Posterior vena cava (tissue), 2 donors: ENCODE data around the gene FLRT3. TPM values are rescaled to one million over a fixed set of nuclear protein-coding genes. Genes with fewer than 3 reads are reported as not detected.

Source experiments
- DNase-seq: peaks from one replicate; pipeline ENCODE4 v3.0.0-alpha.2; 2020; ENCODE audit warnings: low spot score
- intact Hi-C, 2 donors: fragments of 100-400 bp; cut with DNase I; formaldehyde crosslinking; loops; one replicate each; pipeline versions ENCODE4 v1.14.1 to v1.14.2; 2022 to 2023
- total RNA-seq, 2 donors: library from RNA; stranded (reverse); fragmentation: NEBNext Ultra II Directional; extraction: Animal tissue kit (Norgen Biotek cat#: 25700); gene quantifications; one replicate each; pipeline ENCODE4 v1.2.1, GENCODE V29; 2021
- donor health status: DM: yes; HTN: yes; CAD: no.
- donor health status: DM: yes; HTN: yes; CAD: no.

Gene FLRT3
- total RNA-seq, 2 donors from 2014 or later = 0.65 to 1.3 TPM

DNA sequence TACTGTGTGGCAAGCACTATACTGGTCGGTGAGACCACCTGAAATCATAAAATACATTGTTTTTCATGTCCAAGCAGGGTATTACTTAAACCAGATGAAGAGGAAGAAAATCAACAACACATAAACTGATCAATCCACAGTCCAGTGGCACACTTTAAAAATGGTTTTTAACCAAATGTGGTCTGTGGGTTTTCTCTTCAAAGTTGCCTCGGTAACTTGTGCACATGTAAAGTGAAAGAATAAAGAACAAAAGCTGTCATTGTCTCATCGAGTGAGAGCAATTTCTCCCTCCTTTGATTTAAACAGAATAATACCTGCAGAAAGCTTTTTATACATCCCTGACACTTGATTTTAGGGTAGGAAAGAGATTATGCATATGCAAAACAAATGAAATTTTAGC is 3.7 kb downstream of the FLRT3 start:
- intact Hi-C loops = no loop called here
- no peak for DNase-seq

DNA sequence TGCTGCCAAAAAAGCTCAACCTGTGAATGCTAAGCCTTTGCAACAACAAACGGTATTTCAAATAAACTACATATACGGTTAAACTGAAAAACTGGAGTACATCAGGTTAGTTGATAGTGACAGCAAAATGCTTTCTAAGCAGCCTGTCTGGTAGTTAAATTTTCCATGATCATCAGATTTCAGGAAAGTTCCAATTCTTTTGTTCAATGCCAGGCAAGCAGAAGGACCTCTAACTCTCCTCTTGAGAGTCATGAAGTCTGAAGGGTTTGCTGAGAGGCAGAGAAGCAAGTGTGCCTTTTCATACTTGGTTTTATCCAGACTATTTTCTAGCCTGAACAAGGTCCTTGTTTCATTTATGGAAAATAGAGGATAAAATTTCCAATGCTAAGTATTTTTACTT is 4.5 kb downstream of the FLRT3 start:
- DNase-seq = no peak
- intact Hi-C loops = no loop called here

DNA sequence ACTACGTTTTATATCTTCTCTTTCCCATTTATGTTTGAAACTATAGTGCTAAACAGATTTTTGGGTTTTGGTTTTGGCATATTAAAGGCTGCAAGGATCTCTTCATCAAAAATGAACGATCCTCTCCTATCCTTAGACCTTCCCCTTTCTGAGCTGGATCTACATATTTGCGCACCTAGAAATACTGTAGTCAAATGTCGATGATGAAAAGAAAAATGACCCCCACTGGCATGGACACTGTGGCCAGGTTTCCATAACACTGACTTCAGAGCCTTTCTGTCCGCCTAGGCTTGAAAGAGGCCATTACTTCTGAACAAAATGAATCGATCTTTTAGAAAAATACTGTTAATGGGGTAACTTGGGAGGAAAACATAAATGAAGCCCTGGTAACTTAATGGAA is 5.8 kb downstream of the FLRT3 start:
- intact Hi-C loops = no loop called here
- no peak for DNase-seq

DNA sequence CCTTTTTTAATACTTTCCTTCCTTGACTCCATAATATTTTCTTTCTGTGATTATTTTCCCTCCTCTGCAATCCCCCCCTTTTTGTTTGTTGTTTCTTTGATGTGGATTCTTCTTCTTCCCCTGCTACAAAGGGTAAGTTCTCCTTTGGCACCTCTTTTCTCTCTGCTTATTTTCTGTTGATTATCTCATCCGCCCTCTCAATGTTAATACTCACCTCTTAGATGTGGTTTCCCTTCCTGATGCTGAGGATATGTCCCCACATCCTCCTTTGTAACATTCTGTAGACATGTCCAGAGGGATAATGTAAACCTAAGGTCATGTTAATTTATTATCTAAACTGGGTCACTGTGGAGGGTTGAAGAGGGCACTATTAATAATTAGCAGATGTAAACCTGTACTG is 17.7 kb downstream of the FLRT3 start:
- no peak for DNase-seq
- intact Hi-C loops = no loop called here

DNA sequence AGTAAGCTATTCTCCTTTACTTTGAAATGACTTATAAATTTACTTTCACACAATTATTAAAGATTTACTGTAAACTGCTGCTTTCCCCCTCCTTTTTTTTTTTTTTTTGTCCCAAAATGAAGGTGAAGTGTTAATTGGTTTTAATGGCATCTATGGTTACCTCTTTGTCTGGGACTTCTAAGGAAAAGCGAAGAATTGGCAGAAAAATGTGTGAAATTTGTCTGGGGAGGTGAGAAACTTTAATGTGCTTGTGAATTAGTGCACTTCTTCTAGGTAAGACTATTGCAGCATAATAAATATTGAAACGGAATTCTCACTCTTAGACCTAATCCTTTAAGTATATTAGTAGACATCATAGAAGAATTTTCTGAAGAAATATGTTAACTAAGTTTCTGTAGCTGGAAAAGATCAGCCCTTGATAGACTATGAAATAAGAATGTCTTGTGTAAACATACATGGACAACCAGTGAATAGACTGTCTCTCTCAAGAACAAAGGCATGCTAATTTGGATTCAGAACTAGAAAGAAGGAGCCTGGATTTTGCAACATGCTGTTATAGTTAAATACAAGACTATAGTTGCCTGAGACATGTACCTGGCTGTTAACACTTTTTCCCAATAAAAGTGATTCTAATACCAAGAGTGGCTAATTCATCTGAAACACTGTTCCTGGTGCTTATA is 23.9 kb downstream of the FLRT3 start:
- intact Hi-C loops = no loop called here
- no peak for DNase-seq

DNA sequence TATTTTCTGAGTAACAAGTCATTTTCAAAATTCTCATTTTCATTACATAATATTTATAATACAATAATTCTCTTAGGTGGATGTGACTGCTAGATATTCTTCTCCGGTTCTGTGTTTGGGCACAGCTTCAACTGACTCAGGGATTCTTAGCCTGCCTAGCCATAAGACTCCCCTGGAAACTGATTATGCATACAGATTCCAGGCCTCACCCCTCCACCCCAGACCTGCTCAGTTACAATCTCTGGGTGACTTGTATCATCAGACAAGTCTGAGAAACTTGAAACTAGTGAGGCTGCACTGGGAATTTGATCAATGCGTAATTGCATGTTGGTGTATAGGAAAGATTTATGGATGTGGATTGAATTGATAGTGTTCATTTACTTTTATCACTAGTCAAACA is 25.4 kb downstream of the FLRT3 start:
- intact Hi-C loops = no loop called here

DNA sequence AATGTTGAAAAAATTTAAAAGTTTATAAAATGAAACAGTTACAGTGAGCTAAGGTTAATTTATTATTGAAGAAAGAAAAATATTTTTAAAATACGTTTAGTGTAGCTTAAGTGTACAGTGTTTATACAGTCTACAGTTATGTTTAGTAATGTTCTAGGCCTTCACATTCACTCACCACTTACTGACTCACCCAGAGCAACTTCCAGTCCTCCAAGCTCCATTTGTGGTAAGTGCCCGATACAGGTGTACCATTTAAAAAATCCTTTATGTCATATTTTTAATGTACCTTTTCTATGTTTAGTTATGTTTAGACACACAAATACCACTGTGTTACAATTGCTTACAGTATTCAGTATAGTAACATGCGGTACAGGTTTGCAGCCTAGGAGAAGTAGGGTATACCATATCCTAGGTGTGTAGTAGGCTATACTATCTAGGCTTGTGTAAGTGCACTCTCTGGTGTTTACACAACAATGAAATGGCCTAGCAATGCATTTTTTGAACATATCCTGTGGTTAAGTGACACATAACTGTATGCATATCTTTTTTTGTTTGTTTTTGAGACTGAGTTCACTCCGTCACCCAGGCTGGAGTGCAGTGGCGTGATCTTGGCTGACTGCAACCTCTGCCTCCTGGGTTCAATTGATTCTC is 26.3 kb downstream of the FLRT3 start:
- DNase-seq = no peak
- intact Hi-C loops = no loop called here

More for the DNA sequence above, 25.4 kb downstream of the FLRT3 start:
- DNase-seq = no peak

DNA sequence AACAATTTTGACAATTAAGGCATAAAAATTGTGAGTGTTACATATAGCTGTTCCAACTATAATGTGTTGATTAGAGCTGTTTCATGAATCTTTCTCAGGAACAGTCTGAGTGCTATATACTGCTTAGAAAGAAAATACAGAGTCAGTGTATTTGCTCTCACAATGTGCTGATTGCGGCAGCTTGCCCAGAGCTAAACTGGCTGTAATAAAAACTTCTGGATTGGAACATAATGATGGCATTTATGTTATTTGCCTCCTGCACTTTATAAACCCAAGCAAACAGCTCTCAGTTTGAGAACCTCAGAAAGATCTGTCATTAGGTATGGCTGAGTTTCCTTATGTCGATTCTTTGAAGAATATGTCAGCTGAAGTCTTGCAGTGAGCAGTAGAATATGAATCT is 29.5 kb downstream of the FLRT3 start:
- intact Hi-C loops = no loop called here
- no peak for DNase-seq

DNA sequence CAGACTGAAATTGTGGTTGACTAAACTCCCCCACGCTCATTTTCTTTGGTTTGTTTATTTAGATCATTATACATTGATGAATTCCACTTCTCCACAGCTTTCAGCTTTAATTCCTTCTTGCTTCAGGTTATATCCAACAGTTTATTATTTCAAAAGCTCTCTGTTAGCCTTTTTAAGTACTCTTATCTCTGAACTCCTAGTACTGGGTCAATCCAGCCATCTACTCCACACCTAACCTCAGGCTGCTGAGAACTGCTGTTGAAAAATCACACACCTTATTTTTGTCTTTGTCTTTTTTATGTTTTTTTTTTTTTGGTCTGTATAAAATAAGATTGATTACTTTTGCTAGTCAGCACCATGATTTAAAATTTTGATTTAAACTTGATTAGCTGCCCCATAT is 32.9 kb downstream of the FLRT3 start:
- intact Hi-C loops = no loop called here

DNA sequence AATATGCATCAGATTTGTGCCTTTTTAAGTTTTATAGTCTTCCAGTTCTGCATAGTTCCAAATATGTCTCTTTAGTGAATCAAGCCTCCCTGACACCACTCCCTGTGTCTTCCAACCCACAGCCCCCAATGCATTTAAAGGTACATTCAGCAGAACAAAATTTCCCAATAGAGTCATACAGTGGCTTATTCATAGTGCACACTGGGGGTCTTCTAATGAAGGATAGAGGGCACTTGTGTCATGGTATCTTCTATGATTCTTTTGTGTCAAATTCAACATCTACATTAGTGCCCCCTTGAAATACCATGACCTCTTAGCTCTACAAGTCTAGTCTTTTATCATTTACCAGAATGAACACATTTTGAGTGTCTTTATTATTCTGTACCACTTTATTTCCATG is 33.8 kb downstream of the FLRT3 start:
- DNase-seq = no peak
- intact Hi-C loops = no loop called here

More for the DNA sequence above, 32.9 kb downstream of the FLRT3 start:
- DNase-seq = no peak

DNA sequence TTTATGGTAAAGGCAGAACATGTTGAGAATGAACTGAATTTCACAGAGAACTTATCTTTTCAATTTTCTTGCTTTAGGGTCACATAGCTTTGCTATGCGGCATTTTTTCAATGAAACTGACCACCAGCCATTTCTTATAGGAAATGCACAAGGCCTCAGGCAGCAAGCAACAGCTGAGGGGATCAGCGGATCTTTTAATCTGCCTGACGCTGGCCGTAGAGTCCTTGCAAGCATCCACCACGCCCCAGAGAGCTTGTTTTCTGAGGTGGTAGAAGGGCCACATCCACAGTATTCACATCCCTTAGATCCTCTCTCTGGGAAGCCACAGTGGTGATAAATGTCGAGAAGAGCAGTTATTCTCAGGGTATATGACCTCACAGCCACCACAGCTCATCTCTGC is 34.3 kb downstream of the FLRT3 start:
- intact Hi-C loops = no loop called here
- DNase-seq = no peak

DNA sequence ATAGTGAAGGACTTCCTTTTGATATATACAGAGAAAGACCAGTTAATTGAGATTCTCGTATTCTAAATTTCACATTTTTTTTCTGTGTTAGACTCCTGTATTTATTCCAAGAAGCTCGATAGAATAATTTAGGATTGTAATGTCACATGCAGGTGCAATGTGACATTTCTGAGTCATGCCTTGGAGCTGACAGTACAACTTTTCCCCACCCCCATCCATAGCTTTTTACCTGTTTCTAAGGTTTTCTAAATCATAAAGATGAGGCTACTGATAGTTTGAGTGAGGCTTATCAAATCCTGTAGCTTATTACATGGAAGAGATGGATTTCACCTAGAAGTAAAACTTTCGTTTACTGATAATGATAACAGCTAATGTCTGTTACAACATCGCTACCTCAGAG is 37.6 kb downstream of the FLRT3 start:
- intact Hi-C loops = no loop called here
- DNase-seq = no peak

DNA sequence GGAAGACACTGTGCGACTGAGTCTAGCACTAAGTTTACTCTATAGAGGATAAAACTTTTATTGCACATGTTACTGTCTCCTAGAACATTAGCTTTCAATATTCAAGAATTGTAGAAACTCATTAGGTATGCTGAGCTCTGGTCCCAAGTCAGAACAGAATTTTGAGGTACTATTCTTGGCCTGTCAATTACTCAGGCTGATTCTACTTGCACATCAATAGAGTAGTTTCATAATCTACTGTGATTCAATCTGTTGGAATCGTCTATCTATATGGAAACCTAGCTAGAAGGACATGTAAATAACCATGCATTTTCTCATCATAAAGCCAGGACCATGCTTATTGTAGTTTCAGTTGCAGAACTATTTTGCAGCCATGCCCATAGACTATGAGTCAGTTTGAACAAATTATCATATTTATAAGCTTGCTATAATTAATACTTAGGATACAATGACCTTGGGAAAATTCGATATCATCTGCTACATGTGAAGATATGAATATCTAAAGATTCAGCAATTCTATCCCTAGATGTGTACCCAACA is 41.6 kb downstream of the FLRT3 start:
- DNase-seq = no peak
- intact Hi-C loops = no loop called here

DNA sequence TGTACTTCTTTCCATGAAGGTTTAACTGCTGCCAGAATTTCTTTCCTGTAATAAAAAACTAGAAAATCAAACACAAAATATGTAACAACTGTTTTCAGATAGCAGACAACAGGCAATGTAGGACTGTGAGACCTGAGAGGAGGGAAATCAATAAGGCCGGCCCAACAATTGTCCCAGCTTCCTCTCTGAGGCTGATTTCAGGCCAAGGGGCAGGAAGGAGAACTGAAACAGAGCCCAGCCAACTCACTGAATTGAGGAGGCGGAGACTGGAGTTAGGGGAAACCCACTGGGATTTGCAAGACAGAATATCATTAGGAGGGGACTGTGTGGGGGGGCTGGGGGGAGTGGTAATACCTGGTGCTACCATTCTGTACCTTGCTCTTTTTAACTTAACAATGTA is 42.2 kb downstream of the FLRT3 start:
- no peak for DNase-seq

DNA sequence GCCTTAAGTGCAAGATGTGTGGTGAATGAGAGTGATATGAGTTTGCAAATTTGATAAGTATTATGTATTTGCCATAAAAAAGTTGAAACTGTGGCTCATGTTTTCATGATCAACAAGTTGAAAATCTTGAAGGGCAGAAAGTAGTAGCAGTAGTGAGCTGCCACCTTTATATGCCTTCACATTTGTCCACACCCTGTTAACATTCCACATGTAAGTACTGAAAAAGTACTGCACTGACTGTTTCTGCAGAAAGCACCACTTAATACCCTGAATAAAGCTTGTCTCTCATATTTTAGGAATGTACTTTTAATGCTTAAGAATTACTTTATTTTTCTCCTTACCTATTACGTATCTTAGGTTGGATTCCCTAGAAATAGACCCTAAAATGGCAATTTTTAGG is 45.9 kb downstream of the FLRT3 start:
- intact Hi-C loops = no loop called here

More for the DNA sequence above, 42.2 kb downstream of the FLRT3 start:
- intact Hi-C loops = no loop called here

DNA sequence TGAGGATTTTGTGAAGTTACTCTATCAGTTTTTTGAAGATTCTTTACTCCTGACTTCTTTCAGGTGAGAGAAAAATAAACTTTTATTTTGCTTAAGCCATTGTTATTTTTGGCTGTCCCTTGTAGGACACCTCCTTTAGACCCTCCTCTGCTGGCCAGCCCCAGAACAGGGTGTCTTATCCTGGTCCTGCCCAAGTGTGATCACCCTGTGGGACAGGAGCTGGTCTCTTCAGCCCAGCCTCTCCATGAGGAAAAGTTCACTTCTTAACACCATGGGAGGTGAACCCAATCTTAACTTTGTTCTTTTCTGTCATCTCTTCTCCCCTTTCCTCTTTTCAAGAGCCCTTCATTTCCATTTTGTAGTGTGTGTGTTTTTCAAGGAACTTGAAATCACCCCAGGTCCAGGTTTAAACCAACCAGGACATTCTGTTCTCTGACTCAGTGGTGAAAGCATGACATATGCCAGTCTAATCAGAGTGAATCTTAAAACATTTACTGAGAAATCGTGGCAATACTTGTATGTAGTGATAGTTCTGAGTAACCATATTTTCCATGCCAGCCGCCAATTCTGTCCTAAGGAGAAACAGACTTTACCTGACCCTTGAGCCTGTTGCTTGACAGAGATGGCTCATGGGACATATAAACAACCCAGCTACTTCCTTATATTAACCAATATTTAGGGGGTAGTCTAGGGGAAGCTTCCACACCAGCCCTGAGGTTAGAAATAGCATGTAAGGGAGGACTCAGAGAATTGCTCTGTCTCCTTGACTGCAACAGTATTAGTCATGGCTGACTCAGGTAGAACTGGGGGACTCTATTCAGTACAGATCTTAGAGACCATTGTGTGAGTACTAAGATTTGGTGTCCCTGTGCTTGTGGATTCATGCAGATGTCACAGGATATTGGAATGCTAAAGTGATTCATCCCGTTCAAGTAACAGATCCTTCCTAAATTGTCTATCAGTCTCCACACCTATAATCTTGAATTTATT is 48.8 kb downstream of the FLRT3 start:
- intact Hi-C loops = no loop called here
- no peak for DNase-seq

More for the DNA sequence above, 45.9 kb downstream of the FLRT3 start:
- no peak for DNase-seq

DNA sequence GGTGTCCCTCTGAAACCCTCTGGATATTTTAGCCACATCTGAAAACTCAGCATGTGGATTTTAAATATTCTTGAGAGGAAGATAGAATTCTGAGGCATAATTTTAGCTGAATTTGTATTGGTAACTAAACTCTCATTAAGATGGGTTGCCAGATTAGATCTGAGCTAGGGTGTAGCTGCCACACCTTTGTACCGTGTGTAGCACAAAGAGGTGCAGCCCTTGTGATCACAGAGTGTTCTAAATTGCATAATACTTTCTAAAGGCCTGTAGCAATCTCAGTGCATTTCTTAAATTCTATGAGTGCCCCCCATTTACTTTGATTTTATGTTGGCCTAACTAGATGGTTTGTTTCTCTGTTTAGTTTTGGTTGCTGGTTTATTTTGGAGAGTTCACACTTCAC is 53.0 kb downstream of the FLRT3 start:
- no peak for DNase-seq
- intact Hi-C loops = no loop called here

DNA sequence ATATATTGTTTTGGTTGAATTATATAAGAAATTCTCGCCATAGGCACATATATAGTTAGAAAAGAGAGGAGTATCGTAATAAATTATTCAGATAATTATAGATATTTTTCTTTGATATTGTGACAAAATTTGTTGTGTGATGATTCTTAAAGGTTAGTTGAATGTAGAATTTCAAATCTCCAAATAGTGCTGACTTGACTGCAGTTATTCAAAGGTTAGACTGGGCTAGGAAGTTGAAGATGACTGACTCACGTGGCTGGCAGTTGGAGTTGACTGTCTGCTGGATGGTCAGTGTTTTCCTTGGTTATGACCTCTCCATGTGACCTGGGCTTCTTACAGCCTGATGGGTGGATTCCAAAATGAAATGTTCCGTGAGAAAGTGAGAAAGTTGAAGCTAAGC is 55.3 kb downstream of the FLRT3 start:
- intact Hi-C loops = no loop called here

More for the DNA sequence above, 55.3 kb downstream of the FLRT3 start:
- DNase-seq = no peak
